ENCODE results near the gene DPYD. TPM values are rescaled to one million over a fixed set of nuclear protein-coding genes. Genes with fewer than 3 reads are reported as not detected.

The DPYD gene
- total and polyA plus RNA-seq, 10 of the 15 experiments (the other 5 are each of a cell fraction or from before 2014, with no cell fraction given) = 5.7 to 23.8 (median 10.2) TPM

DNA sequence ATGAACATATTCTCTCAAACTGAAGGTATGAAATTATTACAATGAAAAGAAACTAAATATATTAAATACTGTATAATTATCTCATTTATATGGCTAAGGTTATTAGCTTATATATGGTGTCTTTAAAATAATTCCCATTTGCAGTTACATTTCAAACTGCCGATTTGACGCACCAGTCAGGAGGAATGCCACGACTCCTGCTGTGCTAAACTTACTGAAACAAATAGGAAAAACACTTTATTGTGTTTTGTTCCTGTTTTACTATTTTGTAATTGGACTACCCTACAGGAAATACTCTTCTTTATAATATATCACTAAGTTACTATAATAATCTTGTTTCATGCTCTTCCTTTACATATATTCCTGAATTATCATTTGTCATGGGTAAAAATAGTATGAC, 117.8 kb downstream of the DPYD start:
- Histone ChIP-seq H3K9ac (ENCODE audit: control insufficient read depth, insufficient read depth, low read length) (no peak overlapping the region), H3K4me1 (ENCODE audit: control insufficient read depth, insufficient read depth, low read length) (no peaks in the 10 kb centered on the region), H2AFZ (ENCODE audit: control insufficient read depth, low read depth, low read length) (no peak overlapping the region), H3K4me3 (no peak overlapping the region), H3K27ac (ENCODE audit: control insufficient read depth, insufficient read depth) (no peak overlapping the region), H4K20me1 (ENCODE audit: control insufficient read depth, insufficient read depth) (no peaks in the 10 kb centered on the region), H3K36me3 (ENCODE audit: control insufficient read depth in 2 of 2, insufficient read depth in 2 of 2, low read length in 1 of 2) (no peaks in the 10 kb centered on the region), H3K27me3 (replicated peaks in 1 of 2; ENCODE audit: control insufficient read depth in 2 of 2, insufficient read depth in 2 of 2, low read length in 1 of 2) (no peaks in the 10 kb centered on the region), H3K4me2 (ENCODE audit: control insufficient read depth, insufficient read depth) (no peak overlapping the region), H3K9me3 (replicated peaks; ENCODE audit: control insufficient read depth, insufficient read depth, low read length) (no peaks in the 10 kb centered on the region), H3K79me2 (ENCODE audit: control insufficient read depth, insufficient read depth, low read length) (no peaks in the 10 kb centered on the region)
- CTCF ChIA-PET = no interaction called here
- ATAC-seq = no peak
- intact Hi-C loops (cut with micrococcal nuclease; ENCODE audit: unreplicated experiment) = no loop called here
- BruUV-seq (replicated peaks) = no TSS peak
- SMC1A ChIA-PET (ENCODE audit: uncharacterized antibody, unreplicated experiment) = interaction anchor here (1.1 to 1.6 kb wide), 2 partner anchors 14 to 116 kb away, joined by 3 to 4 read pairs; no protein-coding TSS in a partner anchor
- 45% methylated on average over 3 of the region's 3 CpGs for WGBS (ENCODE audit: insufficient coverage, insufficient replicate concordance, low lambda C conversion rate, missing lambda C conversion rate)
- DNase-seq (ENCODE audit: low read depth, low spot score) = no peak
- no peak for FAIRE-seq
- in situ Hi-C loops (cut with MboI) = loop anchor here (25.0 kb wide), 1 partner anchor 841 kb away; no protein-coding TSS in a partner anchor
- POLR2A ChIA-PET = no interaction called here
- TF ChIP-seq NFYB (IDR thresholded peaks at IDR 0.05; ENCODE audit: insufficient read depth, low read depth, low read length) = no peak
- no peak for TF ChIP-seq CHD4 (IDR thresholded peaks at IDR 0.05)
- TF ChIP-seq CREB1 (IDR thresholded peaks at IDR 0.05; ENCODE audit: low read depth) = no peak
- no peak for TF ChIP-seq ATF7 (IDR thresholded peaks at IDR 0.05; ENCODE audit: low read depth)
- TF ChIP-seq CHD2 (IDR thresholded peaks at IDR 0.05; ENCODE audit: borderline replicate concordance, low read depth, low read length) = no peak
- no peak for TF ChIP-seq TAF1 (IDR thresholded peaks at IDR 0.05; ENCODE audit: borderline replicate concordance, low read depth, low read length)
- no peak for TF ChIP-seq ZZZ3 (IDR thresholded peaks at IDR 0.05; ENCODE audit: control insufficient read depth, insufficient read length, low read depth)
- no peak for TF ChIP-seq EP300 (IDR thresholded peaks at IDR 0.05; ENCODE audit: borderline replicate concordance in 1 of 2, control insufficient read depth in 1 of 2, low read depth in 2 of 2, low read length in 2 of 2)
- TF ChIP-seq, protein P1, sequence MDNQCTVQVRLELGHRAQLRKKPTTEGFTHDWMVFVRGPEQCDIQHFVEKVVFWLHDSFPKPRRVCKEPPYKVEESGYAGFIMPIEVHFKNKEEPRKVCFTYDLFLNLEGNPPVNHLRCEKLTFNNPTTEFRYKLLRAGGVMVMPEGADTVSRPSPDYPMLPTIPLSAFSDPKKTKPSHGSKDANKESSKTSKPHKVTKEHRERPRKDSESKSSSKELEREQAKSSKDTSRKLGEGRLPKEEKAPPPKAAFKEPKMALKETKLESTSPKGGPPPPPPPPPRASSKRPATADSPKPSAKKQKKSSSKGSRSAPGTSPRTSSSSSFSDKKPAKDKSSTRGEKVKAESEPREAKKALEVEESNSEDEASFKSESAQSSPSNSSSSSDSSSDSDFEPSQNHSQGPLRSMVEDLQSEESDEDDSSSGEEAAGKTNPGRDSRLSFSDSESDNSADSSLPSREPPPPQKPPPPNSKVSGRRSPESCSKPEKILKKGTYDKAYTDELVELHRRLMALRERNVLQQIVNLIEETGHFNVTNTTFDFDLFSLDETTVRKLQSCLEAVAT (IDR thresholded peaks at IDR 0.05) = no peak
- RAD21 ChIA-PET (ENCODE audit: unreplicated experiment) = no interaction called here

Measured in GM12878 (cell line).